Vagina (tissue), 2 donors: Measurements from ENCODE around the gene TSPAN9.

Experiments
- POLR2A ChIP-seq, 2 donors: fragments of 450-650 bp; IDR thresholded peaks; one replicate each; pipeline ENCODE4 v1.6.1; 2017; ENCODE audit warnings: antibody characterized with exemption in 2 of 2, mild to moderate bottlenecking in 2 of 2, moderate library complexity in 2 of 2
- POLR2AphosphoS5 ChIP-seq, 2 donors: sonication (generic); formaldehyde crosslinking; IDR thresholded peaks; one replicate each; pipeline ENCODE4 v1.9.0; 2017; ENCODE audit warnings: antibody characterized with exemption in 2 of 2, mild to moderate bottlenecking in 2 of 2, low read depth in 1 of 2; ENCODE audit not compliant: insufficient read depth in 1 of 2
- TF ChIP-seq, protein P1 (sequence below), 3 experiments: fragments of 450-650 bp in 2 of 3; fragments of 200-600 bp in 1 of 3; sonication (generic) in 1 of 3; IDR thresholded peaks; one replicate each; pipeline ENCODE4 v1.5.1; 2017 to 2019; ENCODE audit warnings: antibody characterized with exemption in 3 of 3, mild to moderate bottlenecking in 2 of 3, moderate library complexity in 2 of 3

GRCh38 chr12:3038166-3038565, 39.0 kb upstream of the TSPAN9 start:
- TF ChIP-seq, protein P1, sequence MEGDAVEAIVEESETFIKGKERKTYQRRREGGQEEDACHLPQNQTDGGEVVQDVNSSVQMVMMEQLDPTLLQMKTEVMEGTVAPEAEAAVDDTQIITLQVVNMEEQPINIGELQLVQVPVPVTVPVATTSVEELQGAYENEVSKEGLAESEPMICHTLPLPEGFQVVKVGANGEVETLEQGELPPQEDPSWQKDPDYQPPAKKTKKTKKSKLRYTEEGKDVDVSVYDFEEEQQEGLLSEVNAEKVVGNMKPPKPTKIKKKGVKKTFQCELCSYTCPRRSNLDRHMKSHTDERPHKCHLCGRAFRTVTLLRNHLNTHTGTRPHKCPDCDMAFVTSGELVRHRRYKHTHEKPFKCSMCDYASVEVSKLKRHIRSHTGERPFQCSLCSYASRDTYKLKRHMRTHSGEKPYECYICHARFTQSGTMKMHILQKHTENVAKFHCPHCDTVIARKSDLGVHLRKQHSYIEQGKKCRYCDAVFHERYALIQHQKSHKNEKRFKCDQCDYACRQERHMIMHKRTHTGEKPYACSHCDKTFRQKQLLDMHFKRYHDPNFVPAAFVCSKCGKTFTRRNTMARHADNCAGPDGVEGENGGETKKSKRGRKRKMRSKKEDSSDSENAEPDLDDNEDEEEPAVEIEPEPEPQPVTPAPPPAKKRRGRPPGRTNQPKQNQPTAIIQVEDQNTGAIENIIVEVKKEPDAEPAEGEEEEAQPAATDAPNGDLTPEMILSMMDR (IDR thresholded peaks at IDR 0.05) = no peak
- no peak for TF ChIP-seq POLR2A (IDR thresholded peaks at IDR 0.05)
- no peak for TF ChIP-seq POLR2AphosphoS5 (IDR thresholded peaks at IDR 0.05; ENCODE audit: insufficient read depth in 1 of 2, low read depth in 1 of 2)
